Thyroid gland (tissue), 4 donors: ENCODE measurements around the gene TFCP2. TPM values are rescaled to one million over a fixed set of nuclear protein-coding genes. Genes with fewer than 3 reads are reported as not detected.

Experiments used
- DNase-seq, 2 donors: peaks; one replicate each; pipeline ENCODE4 v3.0.0-alpha.2; 2019
- H3K27ac ChIP-seq, 3 donors: fragments of 200-600 bp; sonication (generic); 1 replicate in 2 of 3; 2 replicates in 1 of 3; pipeline ENCODE4 v1.5.1; 2016 to 2019; ENCODE audit warnings: mild to moderate bottlenecking in 1 of 3, moderate library complexity in 1 of 3
- H3K27me3 ChIP-seq: fragments of 200-600 bp; sonication (generic); one replicate; pipeline ENCODE4 v1.5.1; 2019
- H3K36me3 ChIP-seq, 2 donors: fragments of 200-600 bp; sonication (generic); one replicate each; pipeline ENCODE4 v1.5.1; 2016 to 2019
- H3K4me1 ChIP-seq, 2 donors: fragments of 200-600 bp; sonication (generic); one replicate each; pipeline ENCODE4 v1.5.1; 2017 to 2019
- H3K4me3 ChIP-seq, 3 donors: fragments of 200-600 bp; sonication (generic); replicated peaks in 1 of 3; 1 replicate in 2 of 3; 2 replicates in 1 of 3; pipeline ENCODE4 v1.5.1; 2016; ENCODE audit warnings: mild to moderate bottlenecking in 1 of 3
- H3K9me3 ChIP-seq: fragments of 200-600 bp; sonication (generic); one replicate; pipeline ENCODE4 v1.5.1; 2017
- POLR2A ChIP-seq, 2 donors: fragments of 450-650 bp; IDR thresholded peaks; one replicate each; pipeline ENCODE4 v1.6.1; 2017; ENCODE audit warnings: antibody characterized with exemption in 2 of 2, mild to moderate bottlenecking in 2 of 2, moderate library complexity in 1 of 2
- WGBS, 2 donors: methylation state at CpG; one replicate each; pipeline ENCODE4 v1.1.5; 2017; 5-methylcytosine and 5-hydroxymethylcytosine counted together
- intact Hi-C: fragments of 100-400 bp; cut with DNase I; formaldehyde crosslinking; loops from one replicate; pipeline ENCODE4 v1.15.1; 2023
- total RNA-seq, 4 donors: library from RNA; depleted of rRNA; stranded (reverse); fragments of >200 nt; gene quantifications; one replicate each; pipeline ENCODE4 v1.2.3, GENCODE V29; 2016
- TF ChIP-seq, protein P1 (sequence below), 6 experiments: fragments of 200-600 bp in 3 of 6; fragments of 450-650 bp in 3 of 6; sonication (generic) in 3 of 6; IDR thresholded peaks; one replicate each; pipeline ENCODE4 v1.5.1; 2016 to 2019; ENCODE audit warnings: antibody characterized with exemption in 6 of 6, mild to moderate bottlenecking in 2 of 6, inconsistent platforms in 1 of 6, moderate library complexity in 1 of 6

Gene TFCP2
- total RNA-seq, 4 donors from 2014 or later, result 14.9 to 22.6 (median 21.3) TPM

DNA sequence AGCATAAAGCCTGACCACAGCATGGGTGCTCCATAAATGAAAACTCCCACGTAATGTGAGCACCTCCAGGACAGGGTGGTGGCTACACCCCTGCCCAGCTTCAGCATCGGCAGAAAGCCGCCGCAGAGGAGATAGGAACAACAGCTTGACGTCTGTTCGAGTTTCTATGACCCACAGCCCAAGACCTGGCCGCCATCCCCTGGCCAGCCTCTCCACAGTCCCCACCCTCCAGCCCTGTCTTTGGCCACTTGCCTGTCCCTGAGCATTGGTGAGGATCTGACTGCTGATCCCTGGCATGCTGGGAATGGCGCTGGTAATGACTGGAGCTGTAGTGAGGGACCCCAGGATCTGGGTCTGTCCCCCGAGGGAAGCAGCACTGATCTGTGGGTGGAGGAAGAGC, 23.6 kb upstream of the TFCP2 start:
- H3K4me1 ChIP-seq, result peaks cover 18% of the 10 kb centered on the region in 2 donors
- DNase-seq, result no peak
- H3K4me3 ChIP-seq, result no peak overlapping the region
- WGBS, 2 donors, result 92 to 93% methylated on average over 9 of the region's 9 CpGs
- TF ChIP-seq, protein P1, sequence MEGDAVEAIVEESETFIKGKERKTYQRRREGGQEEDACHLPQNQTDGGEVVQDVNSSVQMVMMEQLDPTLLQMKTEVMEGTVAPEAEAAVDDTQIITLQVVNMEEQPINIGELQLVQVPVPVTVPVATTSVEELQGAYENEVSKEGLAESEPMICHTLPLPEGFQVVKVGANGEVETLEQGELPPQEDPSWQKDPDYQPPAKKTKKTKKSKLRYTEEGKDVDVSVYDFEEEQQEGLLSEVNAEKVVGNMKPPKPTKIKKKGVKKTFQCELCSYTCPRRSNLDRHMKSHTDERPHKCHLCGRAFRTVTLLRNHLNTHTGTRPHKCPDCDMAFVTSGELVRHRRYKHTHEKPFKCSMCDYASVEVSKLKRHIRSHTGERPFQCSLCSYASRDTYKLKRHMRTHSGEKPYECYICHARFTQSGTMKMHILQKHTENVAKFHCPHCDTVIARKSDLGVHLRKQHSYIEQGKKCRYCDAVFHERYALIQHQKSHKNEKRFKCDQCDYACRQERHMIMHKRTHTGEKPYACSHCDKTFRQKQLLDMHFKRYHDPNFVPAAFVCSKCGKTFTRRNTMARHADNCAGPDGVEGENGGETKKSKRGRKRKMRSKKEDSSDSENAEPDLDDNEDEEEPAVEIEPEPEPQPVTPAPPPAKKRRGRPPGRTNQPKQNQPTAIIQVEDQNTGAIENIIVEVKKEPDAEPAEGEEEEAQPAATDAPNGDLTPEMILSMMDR (IDR thresholded peaks at IDR 0.05), result no peak
- no peak for TF ChIP-seq POLR2A (IDR thresholded peaks at IDR 0.05)
- H3K36me3 ChIP-seq, result no peaks in the 10 kb centered on the region
- no peaks in the 10 kb centered on the region for H3K9me3 ChIP-seq
- no peak overlapping the region for H3K27ac ChIP-seq
- intact Hi-C loops, result no loop called here
- no peaks in the 10 kb centered on the region for H3K27me3 ChIP-seq

DNA sequence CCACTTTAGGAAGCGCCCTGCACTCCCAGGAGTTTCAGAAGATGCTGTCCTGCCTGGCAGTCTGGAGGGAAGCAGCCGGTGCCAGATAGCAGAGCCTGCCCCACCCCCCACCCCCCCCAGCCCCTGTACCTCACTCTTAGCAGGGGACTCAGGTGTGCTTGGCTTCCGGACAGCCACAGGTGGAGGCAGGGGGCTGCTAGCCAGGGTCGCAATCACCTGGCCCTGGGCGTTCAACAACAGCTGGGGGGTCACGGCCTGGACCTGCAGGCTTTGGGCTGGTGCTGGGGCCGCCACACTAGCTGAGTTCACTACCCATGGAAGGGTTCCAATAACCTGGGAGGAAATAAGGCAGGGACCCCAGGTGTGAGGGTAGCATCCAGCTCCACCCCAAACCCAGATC, 22.9 kb upstream of the TFCP2 start:
- Histone ChIP-seq H3K27me3 (no peaks in the 10 kb centered on the region), H3K9me3 (no peaks in the 10 kb centered on the region), H3K4me3 (no peak overlapping the region), H3K36me3 (no peaks in the 10 kb centered on the region), H3K4me1 (peaks cover 25% of the 10 kb centered on the region in 2 donors), H3K27ac (no peak overlapping the region)
- DNase-seq, result no peak
- 83 to 100% methylated on average over 1 to 2 of the region's 7 CpGs for WGBS, 2 donors
- TF ChIP-seq, protein P1 (IDR thresholded peaks at IDR 0.05), result no peak
- TF ChIP-seq POLR2A (IDR thresholded peaks at IDR 0.05), result no peak
- intact Hi-C loops, result no loop called here

DNA sequence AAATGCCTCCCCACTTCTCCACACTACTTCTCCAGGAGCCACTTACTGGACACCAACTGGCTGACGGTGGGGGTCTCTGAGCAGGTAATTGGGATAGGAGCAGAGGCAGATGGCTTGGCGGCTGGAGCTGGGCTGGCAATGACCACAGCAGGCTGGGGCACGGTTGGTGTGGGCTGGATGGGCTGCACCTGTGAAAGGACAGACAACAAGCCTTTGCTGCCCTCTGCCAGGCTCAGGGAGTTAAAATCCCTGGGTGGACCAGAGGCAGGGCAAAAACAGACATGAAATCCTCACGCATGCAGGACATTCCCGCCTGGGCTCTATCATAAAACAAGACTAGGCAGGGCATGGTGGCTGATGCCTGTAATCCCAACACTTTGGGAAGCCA, 19.3 kb upstream of the TFCP2 start:
- Histone ChIP-seq H3K4me3 (no peak overlapping the region), H3K27me3 (no peaks in the 10 kb centered on the region), H3K4me1 (peaks cover 32 to 34% of the 10 kb centered on the region in 2 donors), H3K27ac (peak overlapping the region; percentile 39 to 77 (median 72)), H3K36me3 (no peaks in the 10 kb centered on the region), H3K9me3 (no peaks in the 10 kb centered on the region)
- no peak for TF ChIP-seq POLR2A (IDR thresholded peaks at IDR 0.05)
- TF ChIP-seq, protein P1 (IDR thresholded peaks at IDR 0.05), result peak in 2 of 6 experiments; percentile 10 to 20
- DNase-seq, result peak; percentile 49 to 50
- WGBS, 2 donors, result 72 to 79% methylated on average over 5 of the region's 5 CpGs
- intact Hi-C loops, result no loop called here

DNA sequence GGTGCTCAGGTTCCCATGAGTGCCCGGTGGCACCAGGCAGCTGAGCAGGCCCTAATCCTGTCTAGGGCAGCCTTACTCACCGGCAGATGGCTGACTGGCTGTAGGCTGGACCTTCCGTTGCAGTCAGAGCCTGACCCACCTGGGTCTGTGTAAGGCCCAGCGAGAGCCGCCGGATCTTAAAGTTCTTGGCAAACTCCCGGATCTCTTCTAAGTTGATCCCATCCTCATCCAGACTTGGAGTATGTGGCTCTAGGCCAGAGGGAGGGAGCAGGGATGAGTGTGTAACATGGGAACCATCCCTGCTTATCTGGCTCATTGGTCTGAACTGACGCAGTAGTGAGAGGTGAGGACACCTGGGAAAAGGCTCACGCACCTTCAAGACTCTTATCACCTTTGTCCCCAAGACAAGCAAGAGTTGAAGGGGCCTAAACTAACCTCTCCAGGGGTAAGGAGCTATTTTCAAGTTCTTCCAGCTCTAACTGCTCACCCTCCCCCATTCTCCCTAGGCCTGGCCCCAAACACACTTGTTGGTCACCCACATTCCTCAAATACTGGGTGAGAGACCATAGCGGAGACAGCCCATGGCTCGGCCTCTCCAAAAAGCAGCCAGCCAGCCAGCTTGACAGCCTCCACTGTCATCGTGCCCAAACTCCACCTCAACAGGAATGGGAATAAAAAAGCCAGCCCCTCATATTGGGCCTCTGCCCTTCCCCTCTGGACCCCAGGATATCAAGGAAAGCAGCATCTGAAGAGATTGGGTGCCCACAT, 18.8 kb upstream of the TFCP2 start:
- peaks cover 32 to 37% of the 10 kb centered on the region in 2 donors for H3K4me1 ChIP-seq
- H3K4me3 ChIP-seq, result no peak overlapping the region
- H3K27ac ChIP-seq, result peak overlapping the region; percentile 39 to 77 (median 72)
- no peaks in the 10 kb centered on the region for H3K27me3 ChIP-seq
- TF ChIP-seq, protein P1 (IDR thresholded peaks at IDR 0.05), result no peak
- no peak for TF ChIP-seq POLR2A (IDR thresholded peaks at IDR 0.05)
- no peaks in the 10 kb centered on the region for H3K9me3 ChIP-seq
- DNase-seq, result peak; percentile 87 to 88
- 41 to 62% methylated on average over 9 to 12 of the region's 12 CpGs for WGBS, 2 donors
- H3K36me3 ChIP-seq, result no peaks in the 10 kb centered on the region
- intact Hi-C loops, result no loop called here

DNA sequence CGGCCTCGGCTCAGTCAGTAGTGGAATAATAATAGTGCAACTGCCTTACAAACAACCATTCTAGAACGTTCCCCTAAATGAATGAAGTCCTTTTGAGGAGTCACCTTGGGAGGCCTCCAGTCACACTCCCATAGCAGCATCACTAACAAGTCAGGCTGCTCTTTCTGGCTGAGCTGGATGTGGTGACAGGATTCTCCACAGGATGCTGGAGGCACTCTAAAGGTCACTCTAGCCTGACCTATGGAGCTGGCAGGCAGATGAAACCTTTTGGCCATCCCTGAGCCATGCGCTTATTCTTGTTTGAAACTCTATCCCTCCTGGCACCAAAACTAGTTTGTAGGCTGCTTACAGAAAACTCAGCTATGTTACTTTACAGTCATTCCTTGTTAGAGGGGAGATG, 17.9 kb upstream of the TFCP2 start:
- H3K27me3 ChIP-seq, result no peaks in the 10 kb centered on the region
- 82 to 86% methylated on average over 4 of the region's 4 CpGs for WGBS, 2 donors
- intact Hi-C loops, result no loop called here
- no peak for TF ChIP-seq POLR2A (IDR thresholded peaks at IDR 0.05)
- TF ChIP-seq, protein P1 (IDR thresholded peaks at IDR 0.05), result no peak
- no peak overlapping the region for H3K4me3 ChIP-seq
- no peaks in the 10 kb centered on the region for H3K9me3 ChIP-seq
- H3K36me3 ChIP-seq, result no peaks in the 10 kb centered on the region
- DNase-seq, result peak; percentile 32 to 55
- H3K27ac ChIP-seq, result peak overlapping the region; percentile 39 to 77 (median 72)
- H3K4me1 ChIP-seq, result peaks cover 32 to 44% of the 10 kb centered on the region in 2 donors
